Endothelial cell of umbilical vein (primary cell): ENCODE data around the gene UVSSA. TPM values are rescaled to one million over a fixed set of nuclear protein-coding genes. Genes with fewer than 3 reads are reported as not detected.

Experiments
- BruUV-seq: library from RNA; stranded (reverse); fragments of 400-500 nt; replicated peaks from 2 replicates; lab custom pipeline; 2021; lab: Mats Ljungman, UMichigan
- CTCF ChIA-PET: fragments of 300-600, 350-600 bp; sonication (Branson Sonifier 250); formaldehyde crosslinking; loops from one replicate; lab custom pipeline; 2021; ENCODE audit warnings: antibody characterized with exemption, inconsistent platforms; lab: Charles Lee
- POLR2A ChIA-PET: fragments of 300-600, 350-600 bp; sonication (Branson Sonifier 250); formaldehyde crosslinking; loops from one replicate; lab custom pipeline; 2021; ENCODE audit warnings: antibody characterized with exemption, inconsistent platforms; lab: Charles Lee
- DNase-seq: peaks from one replicate; pipeline ENCODE4 v3.0.0-alpha.2; 2011; ENCODE audit warnings: low read depth, low spot score
- FAIRE-seq: peaks from 2 replicates; lab custom pipeline; 2011; peaks lifted over from hg19 to GRCh38; lab: Jason Lieb, UNC
- H2AFZ ChIP-seq: 2 replicates; pipeline ENCODE4 v1.6.0; 2012; ENCODE audit warnings: low read depth, low read length, control low read depth, inconsistent platforms
- H3K27ac ChIP-seq: 2 replicates; pipeline ENCODE4 v1.5.1; 2011; ENCODE audit warnings: low read depth, mild to moderate bottlenecking, control low read depth, low read length, moderate library complexity; ENCODE audit not compliant: insufficient read depth
- H3K27me3 ChIP-seq, 2 experiments: 2 replicates each; pipeline versions ENCODE4 v1.6.0 to v1.6.1; 2011; ENCODE audit warnings: low read length in 2 of 2, mixed read lengths in 1 of 2; ENCODE audit not compliant: control insufficient read depth in 2 of 2, insufficient read depth in 2 of 2
- H3K36me3 ChIP-seq, 2 experiments: 2 replicates in 1 of 2; 3 replicates in 1 of 2; pipeline ENCODE4 v1.5.1; 2011; ENCODE audit warnings: low read length in 2 of 2, mild to moderate bottlenecking in 1 of 2, moderate library complexity in 1 of 2; ENCODE audit not compliant: control insufficient read depth in 2 of 2, insufficient read depth in 2 of 2; ENCODE audit errors: extremely low read depth in 1 of 2
- H3K4me1 ChIP-seq: 3 replicates; pipeline ENCODE4 v1.5.1; 2011; ENCODE audit warnings: mild to moderate bottlenecking, low read length; ENCODE audit not compliant: control insufficient read depth, insufficient read depth; ENCODE audit errors: extremely low read depth
- H3K4me2 ChIP-seq: 2 replicates; pipeline ENCODE4 v1.6.1; 2011; ENCODE audit warnings: low read length, control low read depth, mixed read lengths; ENCODE audit not compliant: insufficient read depth
- H3K4me3 ChIP-seq, 3 experiments: fragments of 200-600 bp in 1 of 3; sonication (generic), shearing (Covaris generic) in 1 of 3; replicated peaks in 1 of 3; 2 replicates each; pipeline ENCODE4 v1.5.1; 2011 to 2016; ENCODE audit warnings: control low read depth in 3 of 3, low read length in 3 of 3, mild to moderate bottlenecking in 2 of 3, inconsistent platforms in 1 of 3, low read depth in 1 of 3, moderate library complexity in 1 of 3; ENCODE audit not compliant: insufficient read depth in 1 of 3
- H3K79me2 ChIP-seq: 2 replicates; pipeline ENCODE4 v1.6.0; 2012; ENCODE audit warnings: low read length, inconsistent platforms; ENCODE audit not compliant: control insufficient read depth, insufficient read depth
- H3K9ac ChIP-seq: replicated peaks from 2 replicates; pipeline ENCODE3; 2011; ENCODE audit warnings: low read length, control low read depth; ENCODE audit not compliant: insufficient read depth; ENCODE audit errors: extremely low read depth
- H3K9me1 ChIP-seq: replicated peaks from 3 replicates; pipeline ENCODE4 v1.6.0; 2011; ENCODE audit warnings: mild to moderate bottlenecking, low read length; ENCODE audit not compliant: control insufficient read depth, insufficient read depth; ENCODE audit errors: extremely low read depth
- H3K9me3 ChIP-seq: replicated peaks from 2 replicates; pipeline ENCODE4 v1.5.1; 2012; ENCODE audit warnings: low read length, inconsistent platforms; ENCODE audit not compliant: control insufficient read depth, insufficient read depth
- H4K20me1 ChIP-seq: replicated peaks from 2 replicates; pipeline ENCODE3; 2011; ENCODE audit warnings: mild to moderate bottlenecking, low read length; ENCODE audit not compliant: control insufficient read depth, insufficient read depth; ENCODE audit errors: extremely low read depth
- EZH2 ChIP-seq: IDR thresholded peaks from 2 replicates; pipeline ENCODE4 v1.6.1; 2012; ENCODE audit warnings: borderline replicate concordance, low read depth, mild to moderate bottlenecking, moderate library complexity, low read length, inconsistent platforms; ENCODE audit not compliant: severe bottlenecking
- FOS ChIP-seq: IDR thresholded peaks from 2 replicates; pipeline ENCODE4 v1.6.1; 2011; ENCODE audit warnings: mild to moderate bottlenecking, low read length, moderate library complexity, borderline replicate concordance; ENCODE audit not compliant: insufficient read depth
- GATA2 ChIP-seq: IDR thresholded peaks from 2 replicates; pipeline ENCODE4 v1.7.0; 2011; ENCODE audit warnings: low read depth, mild to moderate bottlenecking, moderate library complexity, mixed read lengths, low read length; ENCODE audit not compliant: insufficient read length, insufficient read depth
- JUN ChIP-seq: IDR thresholded peaks from 2 replicates; pipeline ENCODE4 v1.6.1; 2011; ENCODE audit warnings: borderline replicate concordance, low read depth; ENCODE audit not compliant: insufficient read length, insufficient read depth
- MYC ChIP-seq: IDR thresholded peaks from one replicate; pipeline ENCODE4 v1.6.1; 2011; ENCODE audit warnings: mild to moderate bottlenecking, low read depth, low read length
- POLR2A ChIP-seq: IDR thresholded peaks from 2 replicates; pipeline ENCODE4 v1.6.1; 2012; ENCODE audit warnings: low read depth, mild to moderate bottlenecking, control low read depth, low read length
- POLR2AphosphoS5 ChIP-seq: IDR thresholded peaks from 2 replicates; pipeline ENCODE4 v1.6.1; 2012; ENCODE audit warnings: low read depth, mild to moderate bottlenecking, control low read depth, low read length, moderate library complexity; ENCODE audit not compliant: insufficient read depth
- dilution Hi-C: fragments of 300-500 bp; cut with MboI; formaldehyde crosslinking; loops from one replicate; pipeline ENCODE4 v1.15.0; 2019; ENCODE audit warnings: low sequenced_read_pairs; ENCODE audit not compliant: extremely low pct_ligation_motif_present
- intact Hi-C: fragments of 100-400 bp; cut with micrococcal nuclease; formaldehyde crosslinking; loops from one replicate; pipeline ENCODE4 v1.10.0; 2022
- polyA plus RNA-seq, 4 experiments: library from polyadenylated mRNA; depleted of rRNA in 3 of 4; stranded (reverse) in 3 of 4; unstranded in 1 of 4; fragments of >200 nt; gene quantifications; 2 replicates each; pipeline versions ENCODE4 v1.2.1 to v1.2.3, GENCODE V29; 2011 to 2012; ENCODE audit warnings: missing spikeins in 1 of 4
- total RNA-seq: library from RNA; stranded (reverse); gene quantifications from 2 replicates; pipeline ENCODE4 v1.2.3, GENCODE V29; 2021
- TF ChIP-seq, protein P1 (sequence below): IDR thresholded peaks from 2 replicates; pipeline ENCODE4 v1.6.1; 2011; ENCODE audit not compliant: insufficient read depth, insufficient read length
- TF ChIP-seq, protein P2 (sequence below), 2 donors: IDR thresholded peaks; 1 replicate in 1 of 2; 2 replicates in 1 of 2; pipeline ENCODE4 v1.5.1; 2011; ENCODE audit warnings: low read length in 2 of 2, mild to moderate bottlenecking in 2 of 2, moderate library complexity in 2 of 2, control low read depth in 1 of 2, inconsistent platforms in 1 of 2, low read depth in 1 of 2; ENCODE audit not compliant: insufficient read depth in 1 of 2; ENCODE audit errors: extremely low read depth in 1 of 2

The UVSSA gene
- total and polyA plus RNA-seq, 2 donors (not counting 3 experiments of a cell fraction or from before 2014, with no cell fraction given): 7.1 to 14.9 TPM

DNA sequence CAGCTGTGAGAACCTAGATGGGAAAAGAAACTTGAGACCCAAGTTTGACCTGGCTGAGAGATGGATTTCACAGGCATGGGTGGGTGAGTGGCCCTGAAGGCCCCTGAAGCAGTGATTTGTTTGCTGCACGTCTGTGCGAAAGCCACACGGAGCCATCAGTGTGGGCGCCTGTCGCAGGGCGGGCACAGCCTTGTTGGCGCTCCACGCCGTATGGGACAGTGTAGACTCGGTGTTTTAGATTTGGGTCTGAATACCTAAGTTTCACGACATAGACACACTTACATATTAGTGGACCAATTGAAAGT is 21.9 kb upstream of the UVSSA start:
- Histone ChIP-seq H3K4me3 (no peak overlapping the region), H3K4me1 (no peaks in the 10 kb centered on the region), H3K79me2 (no peaks in the 10 kb centered on the region), H3K27me3 (no peaks in the 10 kb centered on the region), H3K9me3 (no peaks in the 10 kb centered on the region), H3K36me3 (peaks cover 6 to 38% of the 10 kb centered on the region in 2 experiments), H4K20me1 (no peaks in the 10 kb centered on the region), H3K9ac (no peak overlapping the region), H3K27ac (no peak overlapping the region), H3K4me2 (no peak overlapping the region), H2AFZ (no peak overlapping the region), H3K9me1 (no peaks in the 10 kb centered on the region)
- CTCF ChIA-PET: no interaction called here
- FAIRE-seq (no peak), DNase-seq (no peak)
- dilution Hi-C loops: no loop called here
- intact Hi-C loops: no loop called here
- POLR2A ChIA-PET: no interaction called here
- BruUV-seq: no TSS peak
- TF ChIP-seq, protein P1, sequence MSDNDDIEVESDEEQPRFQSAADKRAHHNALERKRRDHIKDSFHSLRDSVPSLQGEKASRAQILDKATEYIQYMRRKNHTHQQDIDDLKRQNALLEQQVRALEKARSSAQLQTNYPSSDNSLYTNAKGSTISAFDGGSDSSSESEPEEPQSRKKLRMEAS: no peak
- no peak for TF ChIP-seq MYC
- TF ChIP-seq GATA2: no peak
- no peak for TF ChIP-seq FOS
- no peak for TF ChIP-seq EZH2
- TF ChIP-seq POLR2AphosphoS5: no peak
- TF ChIP-seq, protein P2, sequence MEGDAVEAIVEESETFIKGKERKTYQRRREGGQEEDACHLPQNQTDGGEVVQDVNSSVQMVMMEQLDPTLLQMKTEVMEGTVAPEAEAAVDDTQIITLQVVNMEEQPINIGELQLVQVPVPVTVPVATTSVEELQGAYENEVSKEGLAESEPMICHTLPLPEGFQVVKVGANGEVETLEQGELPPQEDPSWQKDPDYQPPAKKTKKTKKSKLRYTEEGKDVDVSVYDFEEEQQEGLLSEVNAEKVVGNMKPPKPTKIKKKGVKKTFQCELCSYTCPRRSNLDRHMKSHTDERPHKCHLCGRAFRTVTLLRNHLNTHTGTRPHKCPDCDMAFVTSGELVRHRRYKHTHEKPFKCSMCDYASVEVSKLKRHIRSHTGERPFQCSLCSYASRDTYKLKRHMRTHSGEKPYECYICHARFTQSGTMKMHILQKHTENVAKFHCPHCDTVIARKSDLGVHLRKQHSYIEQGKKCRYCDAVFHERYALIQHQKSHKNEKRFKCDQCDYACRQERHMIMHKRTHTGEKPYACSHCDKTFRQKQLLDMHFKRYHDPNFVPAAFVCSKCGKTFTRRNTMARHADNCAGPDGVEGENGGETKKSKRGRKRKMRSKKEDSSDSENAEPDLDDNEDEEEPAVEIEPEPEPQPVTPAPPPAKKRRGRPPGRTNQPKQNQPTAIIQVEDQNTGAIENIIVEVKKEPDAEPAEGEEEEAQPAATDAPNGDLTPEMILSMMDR (IDR thresholded peaks at IDR 0.05; ENCODE audit: extremely low read depth in 1 of 2, insufficient read depth in 1 of 2, low read depth in 1 of 2, low read length in 2 of 2): no peak
- TF ChIP-seq POLR2A: no peak
- no peak for TF ChIP-seq JUN
